ENCODE data around the gene TNFAIP6.
"Not testable (repeated sequence)": the region's sequence is repeated elsewhere in the genome, so short reads cannot be mapped to it uniquely, and the experiment has no call there.

The TNFAIP6 gene

DNA sequence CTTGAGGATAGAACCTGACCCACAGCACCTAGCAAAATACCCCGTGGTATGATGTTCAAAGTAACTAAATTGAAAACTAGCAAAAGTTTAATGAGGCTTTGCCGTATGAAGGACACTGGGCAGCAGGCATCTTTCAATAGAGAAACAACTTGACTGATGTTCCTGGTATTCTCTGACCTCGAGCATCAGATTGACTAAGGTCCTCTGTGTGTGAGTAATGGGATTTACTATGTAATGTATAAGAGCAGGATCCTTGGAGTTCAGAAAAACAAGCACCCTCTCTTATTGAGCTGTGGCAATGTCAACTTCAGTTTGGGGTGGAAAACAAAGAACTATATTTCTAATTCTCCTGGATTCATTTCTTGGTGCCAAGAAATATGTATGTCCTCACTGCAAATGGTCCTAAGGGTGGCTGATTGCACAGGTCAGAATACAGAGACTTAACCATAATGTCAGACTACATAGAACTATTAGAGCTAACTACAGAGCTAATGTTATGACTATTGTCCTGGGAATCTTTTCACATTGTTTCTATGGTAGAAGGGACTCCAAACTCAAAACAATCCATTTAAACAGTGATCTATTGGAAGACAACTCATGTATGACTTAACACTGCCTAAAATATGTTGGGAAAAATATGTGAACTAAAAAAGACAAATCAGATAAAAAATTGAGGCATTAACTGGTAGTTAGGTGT, 4.4 kb downstream of the TNFAIP6 start:
- no peak for DNase-seq

DNA sequence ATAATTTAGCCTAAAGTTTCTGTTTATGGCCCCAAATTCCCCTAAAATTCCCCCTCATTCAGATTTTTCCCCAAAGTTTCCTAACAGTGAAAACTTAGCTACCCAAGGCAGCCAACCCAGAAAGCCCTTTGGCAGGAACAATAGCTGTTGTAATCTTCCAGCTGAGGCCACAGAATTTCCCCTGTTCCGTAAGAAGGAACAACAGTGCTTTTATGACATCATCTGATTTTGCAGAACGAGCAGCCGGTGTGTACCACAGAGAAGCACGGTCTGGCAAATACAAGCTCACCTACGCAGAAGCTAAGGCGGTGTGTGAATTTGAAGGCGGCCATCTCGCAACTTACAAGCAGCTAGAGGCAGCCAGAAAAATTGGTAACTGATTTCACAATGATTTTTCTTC, 6.3 kb downstream of the TNFAIP6 start:
- DNase-seq, result no peak

DNA sequence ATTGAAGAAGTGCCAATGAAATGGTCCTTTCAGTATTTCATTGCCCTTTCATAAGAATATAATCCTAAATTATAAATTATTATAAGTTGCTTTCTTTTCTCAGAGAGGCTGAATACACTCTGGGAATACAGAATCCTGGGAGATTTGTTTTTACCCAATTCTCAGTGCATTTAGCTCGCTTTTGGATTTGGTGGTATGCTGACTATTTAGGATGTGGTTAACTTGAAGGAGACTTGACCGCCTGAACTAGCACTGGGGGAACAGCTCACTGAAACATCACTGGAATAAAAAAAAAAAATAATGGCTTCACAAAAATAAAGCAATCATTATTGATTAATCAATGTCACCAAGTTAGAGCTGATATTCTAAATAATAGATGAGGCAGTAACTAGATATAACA, 10.2 kb downstream of the TNFAIP6 start:
- DNase-seq, result no peak

DNA sequence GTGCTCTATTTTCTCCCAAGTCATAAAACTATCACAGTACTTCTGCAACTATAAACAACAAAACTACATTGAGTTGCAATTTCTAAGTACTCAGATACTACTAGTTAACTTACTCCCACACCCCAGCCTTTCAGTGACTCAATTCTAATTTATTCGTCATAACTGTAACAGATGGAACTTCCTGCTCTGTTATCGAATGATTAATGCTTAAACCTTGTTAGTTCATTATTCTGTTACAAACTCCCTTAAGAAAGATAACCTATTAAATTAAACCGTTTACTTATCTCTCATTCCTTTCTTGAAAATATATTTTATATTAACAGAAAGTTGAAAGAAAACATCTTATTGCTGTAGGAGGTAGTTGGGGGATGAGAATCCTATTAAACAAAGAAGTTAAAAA, 17.0 kb downstream of the TNFAIP6 start:
- no peak for DNase-seq

DNA sequence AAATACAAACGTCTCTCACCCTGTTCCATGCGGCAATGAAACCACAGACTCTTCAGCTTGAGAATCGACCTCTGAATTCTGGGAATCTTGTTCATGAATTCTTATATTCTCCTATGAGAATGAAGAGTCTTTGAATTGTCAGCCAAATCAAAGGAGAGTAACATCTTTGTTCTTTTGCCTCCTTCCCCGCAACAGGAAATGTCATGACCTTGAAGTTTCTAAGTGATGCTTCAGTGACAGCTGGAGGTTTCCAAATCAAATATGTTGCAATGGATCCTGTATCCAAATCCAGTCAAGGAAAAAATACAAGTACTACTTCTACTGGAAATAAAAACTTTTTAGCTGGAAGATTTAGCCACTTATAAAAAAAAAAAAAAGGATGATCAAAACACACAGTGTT, 21.8 kb downstream of the TNFAIP6 start:
- no peak for DNase-seq

DNA sequence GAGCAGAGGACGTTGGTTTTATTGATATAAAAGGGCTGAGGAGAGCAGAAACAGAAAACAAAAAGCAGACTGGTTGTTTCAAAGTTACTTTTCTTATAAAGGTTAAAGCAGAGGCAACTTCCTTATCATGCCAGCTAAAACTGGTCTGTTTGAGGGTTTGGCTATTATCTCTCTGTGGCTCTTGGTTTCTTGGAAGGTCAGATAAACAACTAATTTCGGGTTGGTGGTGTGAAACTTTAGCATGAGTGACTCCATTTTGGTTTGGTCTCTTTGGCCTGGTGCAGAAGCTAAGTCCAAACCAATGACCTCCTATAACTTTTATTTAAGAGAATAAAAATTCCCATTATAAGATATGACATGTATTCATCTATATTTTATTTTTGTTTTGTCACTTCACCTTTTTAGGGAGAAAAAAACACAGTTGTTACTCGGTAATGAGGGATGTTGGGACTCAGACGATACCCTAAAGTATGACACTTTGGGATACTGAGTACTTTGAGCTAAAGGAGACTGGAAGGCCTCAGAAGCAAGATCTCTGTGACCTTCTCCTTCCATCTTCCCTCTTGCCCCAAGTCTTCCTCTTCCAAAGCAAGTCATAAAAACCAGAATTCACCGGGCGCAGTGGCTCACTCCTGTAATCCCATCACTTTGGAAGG, 23.3 kb downstream of the TNFAIP6 start:
- DNase-seq, result no peak

DNA sequence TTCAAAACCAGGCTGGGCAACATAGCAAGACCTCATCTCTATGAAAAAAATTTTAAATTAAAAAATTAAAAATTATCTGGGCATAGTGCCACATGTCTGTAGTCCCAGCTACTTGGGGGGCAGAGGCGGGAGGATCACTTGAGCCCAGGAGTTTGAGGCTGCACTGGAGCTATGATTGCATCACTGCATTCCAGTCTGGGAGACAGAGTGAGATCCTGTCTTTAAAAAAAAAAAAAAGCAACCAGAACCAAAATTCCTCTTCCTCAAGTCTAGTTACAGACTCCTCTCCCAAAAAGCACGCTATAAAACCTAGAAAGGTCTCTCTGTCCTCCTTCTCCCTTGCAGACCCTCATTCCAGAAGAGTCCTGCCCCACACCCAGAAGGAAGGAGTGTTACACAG, 23.9 kb downstream of the TNFAIP6 start:
- DNase-seq, result no peak

DNA sequence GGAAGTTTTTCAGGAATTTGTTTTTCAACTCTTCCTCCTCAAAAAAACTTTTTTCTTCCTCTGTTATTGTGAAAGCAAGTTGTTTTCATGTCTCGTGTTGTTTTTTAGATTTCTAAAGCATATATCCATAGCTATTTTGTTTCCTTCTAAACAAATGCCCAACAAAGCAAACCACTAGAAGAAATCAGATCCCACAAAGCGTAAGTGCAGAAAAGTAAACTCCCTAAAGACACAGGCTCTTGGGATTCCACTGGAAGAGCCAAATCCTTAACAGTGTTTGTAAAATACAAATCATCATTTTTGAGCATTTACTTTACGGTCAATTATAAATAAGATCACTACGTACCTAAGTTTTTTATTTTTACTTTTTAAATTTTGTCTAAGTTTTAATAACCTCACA, 30.6 kb downstream of the TNFAIP6 start:
- no peak for DNase-seq

DNA sequence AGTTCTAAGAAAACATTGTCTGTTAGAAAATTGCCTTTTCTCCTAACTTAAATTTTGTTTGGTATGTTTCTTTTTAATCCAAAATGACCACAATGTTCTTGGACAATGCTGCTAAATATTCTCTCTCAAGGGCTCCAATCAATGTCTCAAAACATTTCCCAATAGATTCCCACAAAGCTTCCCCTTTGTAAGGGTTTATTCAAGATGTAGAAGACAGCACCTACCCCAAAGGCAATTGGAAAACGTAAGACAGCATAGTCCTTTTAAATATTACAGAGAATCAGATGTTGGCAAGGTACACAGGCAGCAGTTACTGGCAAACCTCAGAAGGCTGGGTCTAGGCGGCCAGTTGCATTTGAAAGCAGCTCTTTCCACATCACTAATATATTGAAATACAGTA, 34.0 kb downstream of the TNFAIP6 start:
- DNase-seq, result no peak

DNA sequence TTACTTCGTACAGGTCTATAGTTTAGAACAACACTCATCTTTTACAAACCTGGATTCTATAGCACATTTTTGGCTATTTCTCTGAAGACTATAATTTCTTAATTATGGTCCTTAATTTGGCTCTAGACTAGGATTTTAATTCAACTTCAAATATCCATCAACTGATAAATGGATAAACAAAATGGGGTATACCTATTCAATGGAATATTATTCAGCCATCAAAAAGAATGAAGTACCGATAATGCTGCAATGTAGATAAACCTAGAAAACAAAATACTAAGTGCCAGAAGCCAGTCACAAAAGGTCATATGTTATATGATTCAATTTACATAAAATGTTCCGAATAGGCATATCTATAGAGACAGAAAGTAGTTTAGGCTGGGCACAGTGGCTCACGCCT, 37.1 kb downstream of the TNFAIP6 start:
- DNase-seq, result no peak

DNA sequence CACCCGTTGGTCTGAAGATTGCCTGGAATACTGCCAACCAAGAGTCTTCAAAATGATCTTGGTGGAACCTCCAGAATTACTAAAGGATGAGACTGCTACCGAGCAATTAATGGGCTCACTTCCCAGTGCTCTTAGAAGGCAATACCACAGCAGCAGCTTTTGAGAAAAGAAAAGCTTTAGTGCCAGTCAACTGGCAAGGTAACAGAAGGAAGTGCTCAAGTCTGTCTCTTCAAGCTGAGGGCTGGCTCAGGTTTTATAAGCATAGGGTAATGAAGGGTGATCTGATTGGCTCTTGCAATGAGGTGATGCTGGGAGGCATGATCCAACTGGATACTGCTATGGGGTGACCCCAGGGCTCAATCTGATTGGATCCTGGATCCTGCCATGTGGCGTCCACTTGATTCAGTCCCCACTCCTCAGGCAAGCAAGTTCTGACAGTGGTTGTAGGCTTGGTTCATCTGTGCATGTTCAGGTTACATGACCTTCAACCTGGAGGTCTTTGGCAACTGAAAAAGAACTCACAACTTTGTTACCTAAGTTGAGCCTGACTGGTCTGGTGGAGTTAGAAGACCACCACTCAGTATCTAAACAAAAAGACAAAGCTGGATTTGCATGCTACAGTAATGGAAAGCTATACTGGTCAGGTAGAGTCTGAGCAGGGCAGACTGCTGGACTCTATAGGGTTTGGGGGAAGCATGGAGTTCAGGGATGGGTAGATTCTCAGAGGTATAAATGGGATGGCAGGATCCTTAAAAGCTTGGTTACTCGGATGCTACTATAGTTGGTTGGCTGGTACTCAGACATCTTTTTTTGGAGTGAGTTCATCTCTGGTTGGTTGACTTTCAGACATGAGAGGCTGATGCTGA, 38.4 kb downstream of the TNFAIP6 start:
- no peak for DNase-seq

DNA sequence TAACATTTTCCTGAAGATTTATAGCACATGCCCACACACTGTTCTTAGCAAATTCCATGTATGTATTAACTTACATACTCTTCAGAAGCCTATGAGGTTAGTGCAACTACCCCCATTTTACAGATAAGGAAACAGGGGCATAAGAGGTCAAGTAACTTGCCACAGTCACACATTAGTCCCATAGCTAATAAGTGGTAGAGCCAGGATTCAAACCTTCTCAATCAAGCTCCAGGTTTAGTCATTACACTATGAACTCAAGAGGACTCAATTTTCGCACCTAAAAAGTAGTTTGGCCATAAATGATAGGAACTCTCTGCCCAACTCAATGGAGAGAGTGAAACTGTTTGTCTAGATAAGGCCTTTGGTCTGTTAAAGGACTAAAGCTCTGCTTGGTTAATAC, 42.6 kb downstream of the TNFAIP6 start:
- DNase-seq, result no peak

DNA sequence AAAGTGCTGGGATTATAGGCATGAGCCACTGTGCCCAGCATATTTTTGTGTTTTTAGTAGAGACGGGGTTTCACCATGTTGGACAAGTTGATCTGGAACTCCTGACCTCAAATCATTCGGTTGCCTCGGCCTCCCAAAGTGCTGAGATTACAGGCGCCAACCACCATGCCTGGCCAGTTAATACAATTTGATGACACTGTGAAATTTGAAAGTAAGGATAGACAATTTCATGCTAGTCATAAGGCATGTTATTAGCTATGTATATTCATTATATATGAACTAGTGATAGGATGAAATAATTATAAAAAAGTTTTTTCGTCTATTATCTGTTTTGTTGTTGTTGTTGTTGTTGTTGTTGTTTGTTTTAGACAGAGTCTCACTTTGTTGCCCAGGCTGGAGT, 43.8 kb downstream of the TNFAIP6 start:
- DNase-seq, result no peak

DNA sequence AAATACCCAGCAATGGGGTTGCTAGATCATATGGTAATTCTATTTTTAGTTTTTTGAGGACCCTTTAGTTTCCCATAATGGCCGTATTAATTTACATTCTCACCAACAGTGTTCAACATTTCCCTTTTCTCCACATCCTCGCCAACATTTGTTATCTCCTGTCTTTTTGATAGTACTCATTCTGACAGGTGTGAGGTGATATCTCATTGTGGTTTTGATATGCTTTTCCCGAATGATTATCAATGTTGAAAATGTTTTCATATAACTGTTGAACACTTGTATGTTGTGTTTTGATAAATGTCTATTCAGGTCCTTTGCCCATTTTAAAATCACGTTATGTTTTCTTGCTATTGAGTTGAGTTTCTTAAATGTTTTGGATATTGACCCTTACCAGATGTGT, 46.5 kb downstream of the TNFAIP6 start:
- DNase-seq, result no peak

DNA sequence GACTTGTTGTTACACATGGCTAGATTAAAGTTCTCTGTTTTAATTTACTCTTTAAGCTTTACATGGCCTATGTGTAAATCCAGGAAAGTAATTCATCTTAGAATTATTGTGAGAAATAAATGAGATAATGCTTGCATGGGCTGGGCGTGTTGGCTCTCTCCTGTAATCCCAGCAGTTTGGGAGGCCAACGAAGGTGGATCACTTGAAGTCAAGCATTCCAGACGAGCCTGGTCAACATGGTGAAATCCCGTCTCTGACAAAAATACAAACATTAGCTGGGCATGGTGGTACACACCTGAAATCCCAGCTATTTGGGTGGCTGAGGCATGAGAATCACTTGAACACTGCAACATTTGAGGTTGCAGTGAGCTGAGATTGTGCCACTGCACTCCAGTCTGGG, 48.0 kb downstream of the TNFAIP6 start:
- DNase-seq, result no peak

DNA sequence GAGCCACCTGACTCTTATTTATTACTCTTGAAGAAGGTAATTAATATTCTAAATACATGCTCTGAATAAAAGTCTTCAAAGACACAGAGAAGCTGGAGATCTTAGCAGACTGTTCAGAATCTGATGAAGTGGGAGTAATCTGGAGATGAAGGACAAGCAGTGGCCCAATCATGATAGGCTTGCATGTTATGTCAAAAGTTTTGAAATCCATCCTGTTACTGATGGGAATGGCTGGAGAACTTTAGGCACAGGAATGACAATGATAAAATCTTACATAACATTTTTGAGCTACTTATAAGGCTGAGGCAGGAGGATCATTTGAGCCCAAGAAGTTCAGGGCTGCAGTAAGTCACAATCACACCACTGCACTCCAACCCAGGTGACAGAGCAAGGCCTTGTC, 49.9 kb downstream of the TNFAIP6 start:
- no peak for DNase-seq

DNA sequence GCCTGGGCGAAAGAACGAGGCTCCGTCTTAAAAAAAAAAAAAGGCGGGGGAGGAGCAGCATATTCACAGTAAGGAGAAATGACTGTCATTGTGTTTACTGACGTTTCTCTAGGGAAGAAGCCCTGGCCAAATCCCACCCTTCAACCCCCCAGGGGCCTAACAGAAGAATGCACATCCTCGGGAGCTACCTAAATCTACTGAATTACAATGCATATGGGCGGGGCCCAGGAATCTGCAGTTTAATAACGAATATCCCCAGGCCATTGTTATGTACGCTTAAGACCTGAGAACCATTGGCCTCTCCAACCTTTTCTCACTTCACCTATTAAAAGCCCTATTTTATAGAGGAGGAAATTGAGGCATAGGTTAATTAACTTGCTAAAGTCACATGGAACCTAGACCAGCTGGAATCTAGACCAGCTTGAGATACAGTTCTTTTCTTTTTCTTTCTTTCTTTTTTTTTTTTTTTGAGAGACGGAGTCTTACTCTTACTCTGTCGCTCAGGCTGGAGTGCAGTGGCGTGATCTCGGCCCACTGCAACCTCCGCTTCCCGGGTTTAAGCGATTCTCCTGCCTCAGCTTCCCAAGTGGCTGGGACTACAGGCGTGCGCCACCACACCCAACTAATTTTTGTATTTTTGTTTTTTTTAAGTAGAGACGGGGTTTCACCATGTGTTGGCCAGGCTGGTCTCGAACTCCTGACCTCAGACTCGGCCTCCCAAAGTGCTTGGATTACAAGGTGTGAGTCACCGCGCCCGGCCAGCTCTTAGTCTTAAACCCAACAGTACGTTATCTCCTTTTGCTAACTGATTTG, 51.6 kb downstream of the TNFAIP6 start:
- DNase-seq, result no peak

DNA sequence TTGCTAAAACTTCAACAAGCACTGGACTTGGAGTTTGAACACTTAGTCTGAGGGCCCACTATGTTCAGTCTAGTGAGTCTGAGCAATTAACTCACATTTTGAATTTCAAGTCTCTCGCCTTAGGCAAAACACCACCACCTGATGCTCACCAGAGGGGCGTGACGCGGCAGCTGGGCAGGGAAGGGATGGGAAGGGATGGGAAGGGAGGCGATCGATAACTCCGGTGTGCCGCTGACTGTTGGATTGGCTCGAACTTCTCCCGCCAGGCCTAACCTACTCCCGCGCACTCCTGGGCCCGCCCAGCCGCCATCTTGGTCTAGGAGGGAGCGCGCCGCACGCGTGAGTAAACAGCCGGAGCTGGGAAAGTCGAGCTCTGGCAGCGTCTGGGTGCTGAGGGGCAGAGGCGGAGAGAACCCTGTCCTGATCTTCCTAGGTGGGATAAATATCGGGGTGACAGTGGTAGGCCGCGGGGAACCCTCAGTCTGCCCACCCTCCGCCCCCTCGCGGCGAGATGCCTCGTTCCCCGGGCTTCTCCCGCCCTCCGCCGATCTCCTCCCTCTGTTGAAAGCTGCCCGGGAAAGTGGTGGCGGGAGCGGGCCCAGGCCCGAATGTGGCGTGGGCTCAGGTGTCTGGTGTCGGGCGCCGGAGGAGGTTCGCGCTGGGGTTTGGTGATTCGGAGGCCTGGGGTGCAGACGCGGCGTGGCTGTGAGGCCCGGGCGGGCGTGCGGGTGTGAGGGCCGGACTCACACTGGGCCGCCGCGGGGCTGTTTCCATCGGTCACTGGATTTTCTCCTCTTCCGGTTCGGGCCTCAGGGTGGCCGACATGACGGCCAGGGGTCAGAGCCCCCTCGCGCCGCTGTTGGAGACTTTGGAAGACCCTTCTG, 52.5 kb downstream of the TNFAIP6 start, which contains the start of gene RIF1:
Gene RIF1 (plus strand): TSS at position 302 of the 884 bp plus-strand sequence. CDS start 522 bp downstream, at position 824.
- peak; percentile 88 to 91 for DNase-seq

DNA sequence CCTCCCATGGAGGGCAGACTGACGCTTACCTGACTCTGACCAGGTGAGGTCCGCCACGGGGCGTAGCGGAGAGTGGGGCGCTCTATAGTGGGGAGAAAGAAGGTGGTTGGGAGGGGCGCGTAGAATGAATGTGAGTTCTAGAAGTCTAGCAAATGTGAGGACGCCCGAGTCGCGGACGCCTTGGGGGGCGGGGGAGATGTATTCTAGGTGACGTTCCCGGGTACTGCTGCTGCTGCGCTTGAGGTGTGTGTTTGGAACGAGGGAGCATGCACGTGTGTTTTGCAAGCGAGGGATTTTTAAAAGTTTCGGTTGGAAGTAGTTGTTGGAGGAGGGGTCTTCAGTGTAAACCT, 53.1 kb downstream of the TNFAIP6 start:
- peak; percentile 40 to 45 for DNase-seq

DNA sequence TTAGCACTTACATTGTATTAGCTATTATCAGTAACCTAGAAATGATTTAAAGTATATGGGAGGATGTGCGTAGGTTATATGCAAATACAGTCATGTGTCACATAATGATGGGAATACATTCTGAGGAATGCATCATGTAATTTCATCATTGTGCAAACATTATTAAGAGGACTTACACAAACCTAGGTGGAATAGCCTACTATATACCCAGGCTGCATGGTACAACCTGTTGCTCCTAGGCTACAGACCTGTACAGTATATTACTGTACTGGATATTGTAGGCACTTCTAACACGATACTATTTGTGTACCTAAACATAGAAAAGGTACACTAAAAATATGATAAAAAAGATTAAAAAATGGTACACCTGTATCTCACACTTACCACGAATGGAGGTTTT, 60.3 kb downstream of the TNFAIP6 start:
- DNase-seq, result no peak

DNA sequence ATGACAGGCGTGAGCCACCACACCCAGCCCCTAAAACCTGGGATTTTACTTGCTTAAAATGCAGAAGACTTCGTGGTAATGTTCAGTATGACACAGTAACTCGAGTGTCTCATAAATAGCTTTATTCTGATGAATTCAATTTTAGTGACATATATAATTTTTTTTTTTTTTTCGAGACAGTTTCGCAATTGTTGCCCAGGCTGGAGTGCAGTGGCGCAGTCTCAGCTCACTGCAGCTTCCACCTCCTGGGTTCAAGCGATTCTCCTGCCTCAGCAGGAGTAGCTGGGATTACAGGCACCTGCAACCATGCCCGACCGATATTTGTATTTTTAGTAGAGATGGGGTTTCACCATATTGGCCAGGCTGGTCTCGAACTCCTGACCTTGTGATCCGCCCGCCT, 64.3 kb downstream of the TNFAIP6 start:
- DNase-seq, result not testable (repeated sequence)

DNA sequence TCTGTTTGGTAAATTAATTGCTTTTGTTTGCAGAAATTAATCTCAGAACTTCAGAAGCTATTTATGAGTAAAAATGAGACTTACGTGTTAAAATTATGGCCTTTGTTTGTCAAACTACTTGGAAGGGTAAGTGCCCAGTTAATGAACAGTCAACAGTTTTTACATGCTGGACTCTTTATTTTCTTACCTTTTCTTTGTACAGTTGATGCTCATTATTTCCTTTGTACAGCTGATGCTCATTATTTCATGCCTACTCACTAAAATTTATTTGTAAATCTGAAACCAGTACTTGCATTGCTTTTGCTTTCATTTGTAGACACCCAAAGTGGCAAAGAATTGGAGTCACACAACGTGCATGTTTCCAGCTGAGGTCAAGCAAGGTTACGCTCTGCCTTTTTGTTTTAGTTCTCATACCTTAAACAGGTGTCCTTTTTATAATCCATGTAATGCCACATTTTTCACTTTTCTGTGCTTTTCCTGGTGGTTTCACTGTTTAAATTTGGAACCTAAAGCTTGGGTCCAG, 65.6 kb downstream of the TNFAIP6 start:
- DNase-seq, result no peak

Data from NCI-H524 (cell line).